RWPE1 (cell line): ENCODE results near the gene TUBB6.

Experiments used
- CTCF ChIA-PET: fragments of 350-600 bp; sonication (Branson Sonifier 250); formaldehyde crosslinking; extraction: SDS; loops from one replicate; lab custom pipeline; 2021; lab: Yijun Ruan, JAX
- POLR2A ChIA-PET: fragments of 400-600 bp; formaldehyde crosslinking; extraction: SDS; loops from one replicate; lab custom pipeline; 2020; ENCODE audit warnings: antibody characterized with exemption; ENCODE audit not compliant: low non-redundant PET; lab: Yijun Ruan, JAX
- DNase-seq: peaks from one replicate; pipeline ENCODE4 v3.0.0; 2012; ENCODE audit warnings: low spot score
- H3K27ac ChIP-seq: fragments of 450-650 bp; 2 replicates; pipeline ENCODE4 v1.5.1; 2017
- TF ChIP-seq, protein P1 (sequence below): fragments of 450-650 bp; conservative IDR thresholded peaks from 2 replicates; pipeline ENCODE4 v1.5.1; 2017; ENCODE audit warnings: low read depth, mild to moderate bottlenecking

The TUBB6 gene

GRCh38 chr18:12281861-12282260, 26.2 kb upstream of the TUBB6 start:
- no peak for DNase-seq
- ChIA-PET CTCF (interaction anchor here (1.6 to 1.8 kb wide), 2 partner anchors 10 kb away, joined by 10 to 12 read pairs; no protein-coding TSS in a partner anchor), POLR2A (no interaction called here)

GRCh38 chr18:12282442-12283039, 25.5 kb upstream of the TUBB6 start:
- POLR2A ChIA-PET: no interaction called here

More at GRCh38 chr18:12281861-12282260, 26.2 kb upstream of the TUBB6 start:
- TF ChIP-seq, protein P1, sequence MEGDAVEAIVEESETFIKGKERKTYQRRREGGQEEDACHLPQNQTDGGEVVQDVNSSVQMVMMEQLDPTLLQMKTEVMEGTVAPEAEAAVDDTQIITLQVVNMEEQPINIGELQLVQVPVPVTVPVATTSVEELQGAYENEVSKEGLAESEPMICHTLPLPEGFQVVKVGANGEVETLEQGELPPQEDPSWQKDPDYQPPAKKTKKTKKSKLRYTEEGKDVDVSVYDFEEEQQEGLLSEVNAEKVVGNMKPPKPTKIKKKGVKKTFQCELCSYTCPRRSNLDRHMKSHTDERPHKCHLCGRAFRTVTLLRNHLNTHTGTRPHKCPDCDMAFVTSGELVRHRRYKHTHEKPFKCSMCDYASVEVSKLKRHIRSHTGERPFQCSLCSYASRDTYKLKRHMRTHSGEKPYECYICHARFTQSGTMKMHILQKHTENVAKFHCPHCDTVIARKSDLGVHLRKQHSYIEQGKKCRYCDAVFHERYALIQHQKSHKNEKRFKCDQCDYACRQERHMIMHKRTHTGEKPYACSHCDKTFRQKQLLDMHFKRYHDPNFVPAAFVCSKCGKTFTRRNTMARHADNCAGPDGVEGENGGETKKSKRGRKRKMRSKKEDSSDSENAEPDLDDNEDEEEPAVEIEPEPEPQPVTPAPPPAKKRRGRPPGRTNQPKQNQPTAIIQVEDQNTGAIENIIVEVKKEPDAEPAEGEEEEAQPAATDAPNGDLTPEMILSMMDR: no peak
- H3K27ac ChIP-seq: peak overlapping the region; percentile 69

GRCh38 chr18:12283256-12283655, 24.8 kb upstream of the TUBB6 start:
- TF ChIP-seq, protein P1: no peak
- H3K27ac ChIP-seq: peak overlapping the region; percentile 69
- DNase-seq: peak; percentile 38
- ChIA-PET POLR2A (no interaction called here), CTCF (interaction anchor here (0.9 to 1.6 kb wide), 2 partner anchors 11 to 14 kb away, joined by 3 to 12 read pairs; no protein-coding TSS in a partner anchor)

More at GRCh38 chr18:12282442-12283039, 25.5 kb upstream of the TUBB6 start:
- DNase-seq: peak; percentile 69
- CTCF ChIA-PET: interaction anchor here (0.7 to 1.6 kb wide), 3 partner anchors 10 to 15 kb away, joined by 3 to 12 read pairs (median 3); no protein-coding TSS in a partner anchor
- TF ChIP-seq, protein P1: no peak
- peak overlapping the region; percentile 69 for H3K27ac ChIP-seq

- TF ChIP-seq, protein P1: no peak
- POLR2A ChIA-PET: no interaction called here
- no peak overlapping the region for H3K27ac ChIP-seq
- CTCF ChIA-PET: interaction anchor here (1.1 to 1.6 kb wide), 2 partner anchors 11 to 12 kb away, joined by 6 to 12 read pairs; no protein-coding TSS in a partner anchor
- no peak for DNase-seq
Measured at GRCh38 chr18:12283666-12284065, 24.4 kb upstream of the TUBB6 start.

GRCh38 chr18:12287131-12287681, 20.8 kb upstream of the TUBB6 start:
- ChIA-PET POLR2A (interaction anchor here (1.0 kb wide), 1 partner anchor 21 kb away, joined by 4 read pairs; no protein-coding TSS in a partner anchor), CTCF (interaction anchor here (1.1 to 3.3 kb wide), 3 partner anchors 9 to 16 kb away, joined by 3 to 26 read pairs (median 6); no protein-coding TSS in a partner anchor)

More at GRCh38 chr18:12287131-12287681, 20.8 kb upstream of the TUBB6 start:
- peak overlapping the region; percentile 91 for H3K27ac ChIP-seq
- TF ChIP-seq, protein P1: no peak
- DNase-seq: peak; percentile 24
